Endothelial cell of umbilical vein (primary cell): ENCODE results near the gene ADD1. TPM values are rescaled to one million over a fixed set of nuclear protein-coding genes. Genes with fewer than 3 reads are reported as not detected.

Source experiments
- BruUV-seq: library from RNA; stranded (reverse); fragments of 400-500 nt; replicated peaks from 2 replicates; lab custom pipeline; 2021; lab: Mats Ljungman, UMichigan
- CTCF ChIA-PET: fragments of 300-600, 350-600 bp; sonication (Branson Sonifier 250); formaldehyde crosslinking; loops from one replicate; lab custom pipeline; 2021; ENCODE audit warnings: antibody characterized with exemption, inconsistent platforms; lab: Charles Lee
- POLR2A ChIA-PET: fragments of 300-600, 350-600 bp; sonication (Branson Sonifier 250); formaldehyde crosslinking; loops from one replicate; lab custom pipeline; 2021; ENCODE audit warnings: antibody characterized with exemption, inconsistent platforms; lab: Charles Lee
- DNase-seq: peaks from one replicate; pipeline ENCODE4 v3.0.0-alpha.2; 2011; ENCODE audit warnings: low read depth, low spot score
- FAIRE-seq: peaks from 2 replicates; lab custom pipeline; 2011; peaks lifted over from hg19 to GRCh38; lab: Jason Lieb, UNC
- H2AFZ ChIP-seq: 2 replicates; pipeline ENCODE4 v1.6.0; 2012; ENCODE audit warnings: low read depth, low read length, control low read depth, inconsistent platforms
- H3K27ac ChIP-seq: 2 replicates; pipeline ENCODE4 v1.5.1; 2011; ENCODE audit warnings: low read depth, mild to moderate bottlenecking, control low read depth, low read length, moderate library complexity; ENCODE audit not compliant: insufficient read depth
- H3K27me3 ChIP-seq, 2 experiments: 2 replicates each; pipeline versions ENCODE4 v1.6.0 to v1.6.1; 2011; ENCODE audit warnings: low read length in 2 of 2, mixed read lengths in 1 of 2; ENCODE audit not compliant: control insufficient read depth in 2 of 2, insufficient read depth in 2 of 2
- H3K36me3 ChIP-seq, 2 experiments: 2 replicates in 1 of 2; 3 replicates in 1 of 2; pipeline ENCODE4 v1.5.1; 2011; ENCODE audit warnings: low read length in 2 of 2, mild to moderate bottlenecking in 1 of 2, moderate library complexity in 1 of 2; ENCODE audit not compliant: control insufficient read depth in 2 of 2, insufficient read depth in 2 of 2; ENCODE audit errors: extremely low read depth in 1 of 2
- H3K4me1 ChIP-seq: 3 replicates; pipeline ENCODE4 v1.5.1; 2011; ENCODE audit warnings: mild to moderate bottlenecking, low read length; ENCODE audit not compliant: control insufficient read depth, insufficient read depth; ENCODE audit errors: extremely low read depth
- H3K4me2 ChIP-seq: 2 replicates; pipeline ENCODE4 v1.6.1; 2011; ENCODE audit warnings: low read length, control low read depth, mixed read lengths; ENCODE audit not compliant: insufficient read depth
- H3K4me3 ChIP-seq, 3 experiments: fragments of 200-600 bp in 1 of 3; sonication (generic), shearing (Covaris generic) in 1 of 3; replicated peaks in 1 of 3; 2 replicates each; pipeline ENCODE4 v1.5.1; 2011 to 2016; ENCODE audit warnings: control low read depth in 3 of 3, low read length in 3 of 3, mild to moderate bottlenecking in 2 of 3, inconsistent platforms in 1 of 3, low read depth in 1 of 3, moderate library complexity in 1 of 3; ENCODE audit not compliant: insufficient read depth in 1 of 3
- H3K79me2 ChIP-seq: 2 replicates; pipeline ENCODE4 v1.6.0; 2012; ENCODE audit warnings: low read length, inconsistent platforms; ENCODE audit not compliant: control insufficient read depth, insufficient read depth
- H3K9ac ChIP-seq: replicated peaks from 2 replicates; pipeline ENCODE3; 2011; ENCODE audit warnings: low read length, control low read depth; ENCODE audit not compliant: insufficient read depth; ENCODE audit errors: extremely low read depth
- H3K9me1 ChIP-seq: replicated peaks from 3 replicates; pipeline ENCODE4 v1.6.0; 2011; ENCODE audit warnings: mild to moderate bottlenecking, low read length; ENCODE audit not compliant: control insufficient read depth, insufficient read depth; ENCODE audit errors: extremely low read depth
- H3K9me3 ChIP-seq: replicated peaks from 2 replicates; pipeline ENCODE4 v1.5.1; 2012; ENCODE audit warnings: low read length, inconsistent platforms; ENCODE audit not compliant: control insufficient read depth, insufficient read depth
- H4K20me1 ChIP-seq: replicated peaks from 2 replicates; pipeline ENCODE3; 2011; ENCODE audit warnings: mild to moderate bottlenecking, low read length; ENCODE audit not compliant: control insufficient read depth, insufficient read depth; ENCODE audit errors: extremely low read depth
- CTCF ChIP-seq, 2 donors: IDR thresholded peaks; 1 replicate in 1 of 2; 2 replicates in 1 of 2; pipeline ENCODE4 v1.5.1; 2011; ENCODE audit warnings: low read length in 2 of 2, mild to moderate bottlenecking in 2 of 2, moderate library complexity in 2 of 2, control low read depth in 1 of 2, inconsistent platforms in 1 of 2, low read depth in 1 of 2; ENCODE audit not compliant: insufficient read depth in 1 of 2; ENCODE audit errors: extremely low read depth in 1 of 2
- EZH2 ChIP-seq: IDR thresholded peaks from 2 replicates; pipeline ENCODE4 v1.6.1; 2012; ENCODE audit warnings: borderline replicate concordance, low read depth, mild to moderate bottlenecking, moderate library complexity, low read length, inconsistent platforms; ENCODE audit not compliant: severe bottlenecking
- FOS ChIP-seq: IDR thresholded peaks from 2 replicates; pipeline ENCODE4 v1.6.1; 2011; ENCODE audit warnings: mild to moderate bottlenecking, low read length, moderate library complexity, borderline replicate concordance; ENCODE audit not compliant: insufficient read depth
- GATA2 ChIP-seq: IDR thresholded peaks from 2 replicates; pipeline ENCODE4 v1.7.0; 2011; ENCODE audit warnings: low read depth, mild to moderate bottlenecking, moderate library complexity, mixed read lengths, low read length; ENCODE audit not compliant: insufficient read length, insufficient read depth
- JUN ChIP-seq: IDR thresholded peaks from 2 replicates; pipeline ENCODE4 v1.6.1; 2011; ENCODE audit warnings: borderline replicate concordance, low read depth; ENCODE audit not compliant: insufficient read length, insufficient read depth
- MAX ChIP-seq: IDR thresholded peaks from 2 replicates; pipeline ENCODE4 v1.6.1; 2011; ENCODE audit not compliant: insufficient read depth, insufficient read length
- MYC ChIP-seq: IDR thresholded peaks from one replicate; pipeline ENCODE4 v1.6.1; 2011; ENCODE audit warnings: mild to moderate bottlenecking, low read depth, low read length
- POLR2A ChIP-seq: IDR thresholded peaks from 2 replicates; pipeline ENCODE4 v1.6.1; 2012; ENCODE audit warnings: low read depth, mild to moderate bottlenecking, control low read depth, low read length
- POLR2AphosphoS5 ChIP-seq: IDR thresholded peaks from 2 replicates; pipeline ENCODE4 v1.6.1; 2012; ENCODE audit warnings: low read depth, mild to moderate bottlenecking, control low read depth, low read length, moderate library complexity; ENCODE audit not compliant: insufficient read depth
- dilution Hi-C: fragments of 300-500 bp; cut with MboI; formaldehyde crosslinking; loops from one replicate; pipeline ENCODE4 v1.15.0; 2019; ENCODE audit warnings: low sequenced_read_pairs; ENCODE audit not compliant: extremely low pct_ligation_motif_present
- intact Hi-C: fragments of 100-400 bp; cut with micrococcal nuclease; formaldehyde crosslinking; loops from one replicate; pipeline ENCODE4 v1.10.0; 2022
- polyA plus RNA-seq, 4 experiments: library from polyadenylated mRNA; depleted of rRNA in 3 of 4; stranded (reverse) in 3 of 4; unstranded in 1 of 4; fragments of >200 nt; gene quantifications; 2 replicates each; pipeline versions ENCODE4 v1.2.1 to v1.2.3, GENCODE V29; 2011 to 2012; ENCODE audit warnings: missing spikeins in 1 of 4
- total RNA-seq: library from RNA; stranded (reverse); gene quantifications from 2 replicates; pipeline ENCODE4 v1.2.3, GENCODE V29; 2021

ADD1 gene
- total and polyA plus RNA-seq, 2 donors (not counting 3 experiments of a cell fraction or from before 2014, with no cell fraction given): 219 to 305 TPM

- dilution Hi-C loops (no loop called here), intact Hi-C loops (no loop called here)
- Histone ChIP-seq H2AFZ (no peak overlapping the region), H3K9ac (no peak overlapping the region), H3K79me2 (no peaks in the 10 kb centered on the region), H3K36me3 (peaks cover 8 to 47% of the 10 kb centered on the region in 2 experiments), H3K27ac (no peak overlapping the region), H4K20me1 (no peaks in the 10 kb centered on the region), H3K4me3 (no peak overlapping the region), H3K9me1 (no peaks in the 10 kb centered on the region), H3K9me3 (no peaks in the 10 kb centered on the region), H3K4me2 (no peak overlapping the region), H3K27me3 (no peaks in the 10 kb centered on the region), H3K4me1 (peaks cover 5% of the 10 kb centered on the region)
- ChIA-PET CTCF (interaction anchor here (1.3 kb wide), 1 partner anchor 69 kb away, joined by 4 read pairs; no protein-coding TSS in a partner anchor), POLR2A (no interaction called here)
- FAIRE-seq (no peak), DNase-seq (no peak)
- no peak for TF ChIP-seq POLR2AphosphoS5
- TF ChIP-seq MYC: no peak
- no peak for TF ChIP-seq GATA2
- TF ChIP-seq CTCF (IDR thresholded peaks at IDR 0.05; ENCODE audit: extremely low read depth in 1 of 2, insufficient read depth in 1 of 2, low read depth in 1 of 2, low read length in 2 of 2): no peak
- no peak for TF ChIP-seq MAX
- TF ChIP-seq FOS: no peak
- TF ChIP-seq EZH2: no peak
- TF ChIP-seq POLR2A: no peak
- TF ChIP-seq JUN: no peak
- BruUV-seq: no TSS peak
Observed at GRCh38 chr4:2832309-2832980, 11.2 kb upstream of the ADD1 start.
